ENCODE measurements around the gene DDX51.
"Not testable (repeated sequence)": the region's sequence is repeated elsewhere in the genome, so short reads cannot be mapped to it uniquely, and the experiment has no call there.

DDX51 gene

GRCh38 chr12:132109741-132110140 is 34.4 kb downstream of the DDX51 start:
- ATAC-seq = no peak

GRCh38 chr12:132108211-132108832 is 35.8 kb downstream of the DDX51 start:
- ATAC-seq = no peak

- ATAC-seq = no peak
Measured at GRCh38 chr12:132106921-132107320, 37.2 kb downstream of the DDX51 start.

- ATAC-seq = no peak
Measured at GRCh38 chr12:132105467-132105866, 38.7 kb downstream of the DDX51 start.

GRCh38 chr12:132103542-132104308 is 40.4 kb downstream of the DDX51 start:
- no peak for ATAC-seq

GRCh38 chr12:132103072-132103471 is 41.0 kb downstream of the DDX51 start:
- not testable (repeated sequence) for ATAC-seq

- ATAC-seq = no peak
Measured at GRCh38 chr12:132102297-132102696, 41.8 kb downstream of the DDX51 start.

- no peak for ATAC-seq
Measured at GRCh38 chr12:132100306-132101065, 43.6 kb downstream of the DDX51 start.

GRCh38 chr12:132099739-132100138 is 44.4 kb downstream of the DDX51 start:
- no peak for ATAC-seq

- ATAC-seq = no peak
Measured at GRCh38 chr12:132095520-132096409, 48.4 kb downstream of the DDX51 start.

- no peak for ATAC-seq
Measured at GRCh38 chr12:132094269-132094891, 49.7 kb downstream of the DDX51 start.

- no peak for ATAC-seq
Measured at GRCh38 chr12:132089407-132089910, 54.7 kb downstream of the DDX51 start.
